Activated CD4-positive, alpha-beta T cell treated with anti-CD3 and anti-CD28 coated beads, Interleukin-2, amount 50 U/mL, for 16 hours (primary cell): Measurements from ENCODE around the gene IFT88.

ENCODE experiments used
- DNase-seq: peaks from one replicate; pipeline ENCODE4 v3.0.0-alpha.2; 2020

IFT88 gene

GRCh38 chr13:20566898-20567874 is at the start of gene IFT88:
TSS of gene IFT88 (plus strand) at chr13:20567157. CDS start at chr13:20574386, 7,229 bp downstream.
- DNase-seq = peak; percentile 89

- DNase-seq = no peak
Measured at GRCh38 chr13:20518660-20519100, 48.3 kb upstream of the IFT88 start.

- no peak for DNase-seq
Measured at GRCh38 chr13:20519875-20520274, 47.1 kb upstream of the IFT88 start.

- DNase-seq = no peak
Measured at GRCh38 chr13:20521364-20522115, 45.4 kb upstream of the IFT88 start.

GRCh38 chr13:20525144-20525600 is 41.8 kb upstream of the IFT88 start:
- peak; percentile 17 for DNase-seq

- DNase-seq = peak; percentile 72
Measured at GRCh38 chr13:20525601-20526544, 41.1 kb upstream of the IFT88 start, which contains the start of gene CRYL1. TSS of gene CRYL1 (minus strand) at chr13:20525857. CDS start at chr13:20525794, 63 bp downstream.

- DNase-seq = no peak
Measured at GRCh38 chr13:20526664-20527063, 40.3 kb upstream of the IFT88 start.

- peak; percentile 52 for DNase-seq
Measured at GRCh38 chr13:20528452-20528851, 38.5 kb upstream of the IFT88 start.

GRCh38 chr13:20534038-20534608 is 32.8 kb upstream of the IFT88 start:
- DNase-seq = no peak

- no peak for DNase-seq
Measured at GRCh38 chr13:20536992-20537391, 30.0 kb upstream of the IFT88 start.

GRCh38 chr13:20544201-20544923 is 22.6 kb upstream of the IFT88 start:
- no peak for DNase-seq

- no peak for DNase-seq
Measured at GRCh38 chr13:20546556-20546955, 20.4 kb upstream of the IFT88 start.

GRCh38 chr13:20547479-20547908 is 19.5 kb upstream of the IFT88 start:
- no peak for DNase-seq

GRCh38 chr13:20550799-20551198 is 16.2 kb upstream of the IFT88 start:
- DNase-seq = no peak

GRCh38 chr13:20553311-20553710 is 13.6 kb upstream of the IFT88 start:
- DNase-seq = no peak

GRCh38 chr13:20558982-20559381 is 8.0 kb upstream of the IFT88 start:
- DNase-seq = no peak

GRCh38 chr13:20559659-20560356 is 7.1 kb upstream of the IFT88 start:
- no peak for DNase-seq

- no peak for DNase-seq
Measured at GRCh38 chr13:20561741-20562140, 5.2 kb upstream of the IFT88 start.

- DNase-seq = peak; percentile 53
Measured at GRCh38 chr13:20565115-20565736, 1.7 kb upstream of the IFT88 start.

GRCh38 chr13:20566468-20566897 is 474 bp upstream of the IFT88 start:
- DNase-seq = no peak
